SJCRH30 (cell line): ENCODE measurements around the gene BMP6. TPM values are rescaled to one million over a fixed set of nuclear protein-coding genes. Genes with fewer than 3 reads are reported as not detected.
"Not testable (repeated sequence)": the region's sequence is repeated elsewhere in the genome, so short reads cannot be mapped to it uniquely, and the experiment has no call there.

ENCODE experiments used
- DNase-seq, 2 experiments: peaks; one replicate each; pipeline ENCODE4 v3.0.0-alpha.2; 2015 to 2020
- H3K27ac ChIP-seq: fragments of 250-450 bp; sonication (Bioruptor Pico); 2 replicates; pipeline ENCODE4 v1.5.1; 2020; ENCODE audit warnings: mild to moderate bottlenecking, moderate library complexity
- H3K27me3 ChIP-seq: fragments of 250-450 bp; sonication (Bioruptor Pico); 2 replicates; pipeline ENCODE4 v1.5.1; 2020; ENCODE audit warnings: mild to moderate bottlenecking, moderate library complexity
- H3K36me3 ChIP-seq: fragments of 250-450 bp; sonication (Bioruptor Pico); 2 replicates; pipeline ENCODE4 v1.5.1; 2020; ENCODE audit warnings: mild to moderate bottlenecking, moderate library complexity
- H3K4me1 ChIP-seq: fragments of 250-450 bp; sonication (Bioruptor Pico); 2 replicates; pipeline ENCODE4 v1.5.1; 2020; ENCODE audit warnings: mild to moderate bottlenecking, moderate library complexity
- H3K4me3 ChIP-seq: fragments of 250-450 bp; sonication (Bioruptor Pico); 2 replicates; pipeline ENCODE4 v1.5.1; 2020; ENCODE audit warnings: mild to moderate bottlenecking, moderate library complexity
- H3K9me3 ChIP-seq: fragments of 250-450 bp; sonication (Bioruptor Pico); replicated peaks from 2 replicates; pipeline ENCODE4 v1.5.1; 2020; ENCODE audit warnings: mild to moderate bottlenecking, moderate library complexity
- total RNA-seq: library from RNA; depleted of rRNA; stranded (reverse); fragments of >200 nt; shearing (Covaris generic); gene quantifications from 2 replicates; pipeline ENCODE4 v1.2.3, GENCODE V29; 2014

BMP6 gene
- total RNA-seq, 1 experiment from 2014 or later: 2.2 TPM

GRCh38 chr6:7896465-7896987 lies 170.6 kb downstream of the BMP6 start:
- Histone ChIP-seq H3K36me3 (peaks cover 7% of the 10 kb centered on the region; the same call in 1 of the 2 replicates), H3K27me3 (no peaks in the 10 kb centered on the region), H3K9me3 (no peaks in the 10 kb centered on the region), H3K4me3 (no peak overlapping the region), H3K4me1 (no peaks in the 10 kb centered on the region), H3K27ac (no peak overlapping the region)
- DNase-seq: no peak

- no peak for DNase-seq
- no peak overlapping the region for H3K27ac ChIP-seq
- no peak overlapping the region for H3K4me3 ChIP-seq
- H3K9me3 ChIP-seq: no peaks in the 10 kb centered on the region
- H3K27me3 ChIP-seq: no peaks in the 10 kb centered on the region
- peaks cover 8% of the 10 kb centered on the region; the same call in 1 of the 2 replicates for H3K36me3 ChIP-seq
- H3K4me1 ChIP-seq: no peaks in the 10 kb centered on the region
These were observed 171.7 kb downstream of the BMP6 start for GRCh38 chr6:7897461-7898192.

- H3K4me3 ChIP-seq, H3K27ac ChIP-seq, DNase-seq, H3K27me3 ChIP-seq, H3K9me3 ChIP-seq, H3K4me1 ChIP-seq: not testable (repeated sequence)
- H3K36me3 ChIP-seq: peaks cover 14% of the 10 kb centered on the region; the same call in 1 of the 2 replicates
These were observed 172.3 kb downstream of the BMP6 start for GRCh38 chr6:7898193-7898586.

- H3K4me1 ChIP-seq: no peaks in the 10 kb centered on the region
- no peak overlapping the region for H3K27ac ChIP-seq
- no peaks in the 10 kb centered on the region for H3K27me3 ChIP-seq
- peaks cover 18% of the 10 kb centered on the region; the same call in 1 of the 2 replicates for H3K36me3 ChIP-seq
- H3K9me3 ChIP-seq: no peaks in the 10 kb centered on the region
- DNase-seq: no peak
- no peak overlapping the region for H3K4me3 ChIP-seq
These were observed 173.4 kb downstream of the BMP6 start for GRCh38 chr6:7899101-7899888.

GRCh38 chr6:7899889-7900213 lies 174.0 kb downstream of the BMP6 start:
- H3K9me3 ChIP-seq: no peaks in the 10 kb centered on the region
- H3K4me3 ChIP-seq: no peak overlapping the region
- no peaks in the 10 kb centered on the region for H3K27me3 ChIP-seq
- no peaks in the 10 kb centered on the region for H3K4me1 ChIP-seq
- no peak overlapping the region for H3K27ac ChIP-seq
- peaks cover 15% of the 10 kb centered on the region; the same call in 1 of the 2 replicates for H3K36me3 ChIP-seq
- no peak for DNase-seq

GRCh38 chr6:7900621-7901020 lies 174.7 kb downstream of the BMP6 start:
- Histone ChIP-seq H3K27me3 (no peaks in the 10 kb centered on the region), H3K27ac (no peak overlapping the region), H3K9me3 (no peaks in the 10 kb centered on the region), H3K4me1 (no peaks in the 10 kb centered on the region), H3K4me3 (no peak overlapping the region), H3K36me3 (peaks cover 15% of the 10 kb centered on the region; the same call in 1 of the 2 replicates)
- no peak for DNase-seq

GRCh38 chr6:7901056-7901455 lies 175.2 kb downstream of the BMP6 start:
- Histone ChIP-seq H3K27me3 (no peaks in the 10 kb centered on the region), H3K36me3 (peaks cover 13% of the 10 kb centered on the region; the same call in 1 of the 2 replicates), H3K9me3 (no peaks in the 10 kb centered on the region), H3K27ac (no peak overlapping the region), H3K4me1 (no peaks in the 10 kb centered on the region), H3K4me3 (no peak overlapping the region)
- no peak for DNase-seq

- H3K27ac ChIP-seq: no peak overlapping the region
- DNase-seq: no peak
- H3K36me3 ChIP-seq: peaks cover 12% of the 10 kb centered on the region; the same call in 1 of the 2 replicates
- H3K27me3 ChIP-seq: no peaks in the 10 kb centered on the region
- no peaks in the 10 kb centered on the region for H3K4me1 ChIP-seq
- H3K9me3 ChIP-seq: no peaks in the 10 kb centered on the region
- H3K4me3 ChIP-seq: no peak overlapping the region
These were observed 175.9 kb downstream of the BMP6 start for GRCh38 chr6:7901780-7902179.

- no peak for DNase-seq
- no peaks in the 10 kb centered on the region for H3K9me3 ChIP-seq
- no peak overlapping the region for H3K27ac ChIP-seq
- no peaks in the 10 kb centered on the region for H3K27me3 ChIP-seq
- peaks cover 12% of the 10 kb centered on the region; the same call in 1 of the 2 replicates for H3K36me3 ChIP-seq
- H3K4me1 ChIP-seq: no peaks in the 10 kb centered on the region
- H3K4me3 ChIP-seq: no peak overlapping the region
These were observed 176.3 kb downstream of the BMP6 start for GRCh38 chr6:7902221-7902620.

- H3K36me3 ChIP-seq: peaks cover 12% of the 10 kb centered on the region; the same call in 1 of the 2 replicates
- no peak overlapping the region for H3K27ac ChIP-seq
- H3K27me3 ChIP-seq: no peaks in the 10 kb centered on the region
- no peaks in the 10 kb centered on the region for H3K4me1 ChIP-seq
- DNase-seq: no peak
- H3K4me3 ChIP-seq: no peak overlapping the region
- no peaks in the 10 kb centered on the region for H3K9me3 ChIP-seq
These were observed 177.0 kb downstream of the BMP6 start for GRCh38 chr6:7902867-7903266.

- Histone ChIP-seq H3K36me3 (peaks cover 12% of the 10 kb centered on the region; the same call in 1 of the 2 replicates), H3K27me3 (no peaks in the 10 kb centered on the region), H3K9me3 (no peaks in the 10 kb centered on the region), H3K27ac (no peak overlapping the region), H3K4me1 (no peaks in the 10 kb centered on the region), H3K4me3 (no peak overlapping the region)
- DNase-seq: no peak
These were observed 177.8 kb downstream of the BMP6 start for GRCh38 chr6:7903673-7904072.

GRCh38 chr6:7904654-7905319 lies 178.9 kb downstream of the BMP6 start:
- no peaks in the 10 kb centered on the region for H3K27me3 ChIP-seq
- no peaks in the 10 kb centered on the region for H3K9me3 ChIP-seq
- H3K27ac ChIP-seq: no peak overlapping the region
- H3K36me3 ChIP-seq: peaks cover 12% of the 10 kb centered on the region; the same call in 1 of the 2 replicates
- no peak overlapping the region for H3K4me3 ChIP-seq
- DNase-seq: no peak
- H3K4me1 ChIP-seq: no peaks in the 10 kb centered on the region; the same call in 1 of the 2 replicates

- Histone ChIP-seq H3K4me1 (no peaks in the 10 kb centered on the region; the same call in 1 of the 2 replicates), H3K27ac (no peak overlapping the region), H3K9me3 (no peaks in the 10 kb centered on the region), H3K36me3 (peaks cover 12% of the 10 kb centered on the region; the same call in 1 of the 2 replicates), H3K4me3 (no peak overlapping the region), H3K27me3 (no peaks in the 10 kb centered on the region)
- no peak for DNase-seq
These were observed 179.5 kb downstream of the BMP6 start for GRCh38 chr6:7905416-7905815.

- peaks cover 3% of the 10 kb centered on the region; the same call in 1 of the 2 replicates for H3K4me1 ChIP-seq
- H3K27me3 ChIP-seq: no peaks in the 10 kb centered on the region
- H3K4me3 ChIP-seq: no peak overlapping the region
- H3K27ac ChIP-seq: no peak overlapping the region
- DNase-seq: no peak
- no peaks in the 10 kb centered on the region for H3K9me3 ChIP-seq
- peaks cover 12% of the 10 kb centered on the region; the same call in 1 of the 2 replicates for H3K36me3 ChIP-seq
These were observed 180.8 kb downstream of the BMP6 start for GRCh38 chr6:7906741-7907140.
